ENCODE data around the gene BRCA2.
A peak's percentile ranks its signal among the peaks of the same experiment; 100 is the strongest.

BRCA2 gene

GRCh38 chr13:32391101-32391619 is 75.9 kb downstream of the BRCA2 start:
- no peak for DNase-seq

GRCh38 chr13:32403108-32403507 is 87.8 kb downstream of the BRCA2 start:
- no peak for DNase-seq

GRCh38 chr13:32407854-32408253 is 92.5 kb downstream of the BRCA2 start:
- no peak for DNase-seq

GRCh38 chr13:32408296-32409000 is 93.1 kb downstream of the BRCA2 start:
- peak; percentile 31 for DNase-seq

- no peak for DNase-seq
Measured at GRCh38 chr13:32409001-32409313, 93.6 kb downstream of the BRCA2 start.

- no peak for DNase-seq
Measured at GRCh38 chr13:32409561-32410421, 94.5 kb downstream of the BRCA2 start.

GRCh38 chr13:32413284-32413683 is 98.0 kb downstream of the BRCA2 start:
- DNase-seq = no peak

- no peak for DNase-seq
Measured at GRCh38 chr13:32414580-32414979, 99.3 kb downstream of the BRCA2 start.

- DNase-seq = no peak
Measured at GRCh38 chr13:32415019-32415418, 99.7 kb downstream of the BRCA2 start.

GRCh38 chr13:32417995-32418394 is 102.7 kb downstream of the BRCA2 start:
- DNase-seq = no peak

GRCh38 chr13:32419862-32420261 is 104.6 kb downstream of the BRCA2 start:
- DNase-seq = no peak

GRCh38 chr13:32423592-32423991 is 108.3 kb downstream of the BRCA2 start:
- DNase-seq = no peak

GRCh38 chr13:32425158-32425557 is 109.8 kb downstream of the BRCA2 start:
- no peak for DNase-seq

GRCh38 chr13:32426191-32426989 is 111.1 kb downstream of the BRCA2 start:
- DNase-seq = no peak

- DNase-seq = peak; percentile 27
Measured at GRCh38 chr13:32426990-32427851, 111.9 kb downstream of the BRCA2 start.

- peak; percentile 44 for DNase-seq
Measured at GRCh38 chr13:32427852-32428580, 112.7 kb downstream of the BRCA2 start, which contains the start of gene N4BP2L1. Gene N4BP2L1, minus strand, starts transcription at chr13:32428130. Its CDS starts 48 bp downstream, at chr13:32428082.

- DNase-seq = no peak
Measured at GRCh38 chr13:32428581-32429432, 113.5 kb downstream of the BRCA2 start.

- DNase-seq = no peak
Measured at GRCh38 chr13:32429433-32429909, 114.2 kb downstream of the BRCA2 start.

- no peak for DNase-seq
Measured at GRCh38 chr13:32430018-32430747, 114.9 kb downstream of the BRCA2 start.

GRCh38 chr13:32431361-32431760 is 116.1 kb downstream of the BRCA2 start:
- DNase-seq = no peak
